Ovary (tissue), 9 donors: ENCODE data around the gene CLTB. TPM values are rescaled to one million over a fixed set of nuclear protein-coding genes. Genes with fewer than 3 reads are reported as not detected.

Source experiments
- DNase-seq, 5 donors: peaks; one replicate each; pipeline ENCODE4 v3.0.0-alpha.2; 2019 to 2020
- H3K27ac ChIP-seq, 2 donors: fragments of 200-600 bp; one replicate each; pipeline versions ENCODE4 v1.5.1 to v1.8.0; 2019 to 2022
- H3K27me3 ChIP-seq: fragments of 200-600 bp; one replicate; pipeline ENCODE4 v1.8.0; 2022
- H3K36me3 ChIP-seq: fragments of 200-600 bp; sonication (generic); one replicate; pipeline ENCODE4 v1.5.1; 2019
- H3K4me1 ChIP-seq: one replicate; pipeline ENCODE4 v1.8.1; 2013; ENCODE audit warnings: mild to moderate bottlenecking, moderate library complexity; ENCODE audit not compliant: insufficient read depth
- H3K4me3 ChIP-seq: fragments of 200-600 bp; sonication (generic); one replicate; pipeline ENCODE4 v1.5.1; 2017
- H3K9me3 ChIP-seq, 2 donors: fragments of 200-600 bp in 1 of 2; sonication (generic) in 1 of 2; one replicate each; pipeline versions ENCODE4 v1.5.1 to v1.8.1; 2013 to 2019; ENCODE audit warnings: mild to moderate bottlenecking in 1 of 2, moderate library complexity in 1 of 2
- CTCF ChIP-seq, 3 donors: fragments of 450-650 bp in 2 of 3; fragments of 200-600 bp in 1 of 3; IDR thresholded peaks; one replicate each; pipeline versions ENCODE4 v1.5.1 to v1.8.0; 2016 to 2022; ENCODE audit warnings: antibody characterized with exemption in 3 of 3, mild to moderate bottlenecking in 1 of 3
- EP300 ChIP-seq: sonication (generic); formaldehyde crosslinking; IDR thresholded peaks from one replicate; pipeline ENCODE4 v1.6.1; 2017; ENCODE audit warnings: antibody characterized with exemption
- POLR2A ChIP-seq: fragments of 450-650 bp; IDR thresholded peaks from one replicate; pipeline ENCODE4 v1.6.1; 2017; ENCODE audit warnings: antibody characterized with exemption, mild to moderate bottlenecking, moderate library complexity
- WGBS, 3 donors: extraction: QIAGEN DNeasy Blood & Tissue Kit in 1 of 3; methylation state at CpG; one replicate each; pipeline versions ENCODE4 v1.1.5 to v1.1.7; 2013 to 2017; 5-methylcytosine and 5-hydroxymethylcytosine counted together
- intact Hi-C, 4 donors: fragments of 100-400 bp; cut with DNase I; formaldehyde crosslinking; loops; one replicate each; pipeline versions ENCODE4 v1.11.0 to v1.15.1; 2022 to 2023
- polyA plus RNA-seq, 2 donors: library from polyadenylated mRNA; stranded (reverse); fragments of 200-250 nt in 1 of 2; fragments of 350-450 nt in 1 of 2; fragmentation: Illumina TruSeq in 1 of 2; extraction: RNeasy Lipid Tissue Mini Kit (QIAGEN cat#74804) in 1 of 2; gene quantifications; one replicate each; pipeline ENCODE4 v1.2.3, GENCODE V29; 2013 to 2014
- total RNA-seq, 7 donors: library from RNA; depleted of rRNA in 2 of 7; stranded (reverse); fragments of >200 nt in 2 of 7; fragmentation: NEBNext Ultra II Directional in 3 of 7; extraction: Animal tissue kit (Norgen Biotek cat#: 25700) in 3 of 7; gene quantifications; one replicate each; pipeline versions ENCODE4 v1.1.0 to v1.2.4, GENCODE V29; 2016 to 2023
- donor health status: DM: no; HTN: no; CAD: no; lungs with moderate emphysema.
- donor health status: DM: no; HTN: no; CAD: no.
- donor health status: Bipolar disorder and iron deficiency.
- donor health status: DM: yes; HTN: yes; CAD: no.
- donor health status: DM: no; HTN: no; CAD: no.
- donor health status: DM: yes; HTN: yes; CAD: no.

Gene CLTB
- total and polyA plus RNA-seq, 9 donors, result 35.9 to 138 (median 112) TPM

GRCh38 chr5:176405656-176406435 is 10.5 kb downstream of the CLTB start:
- no peak overlapping the region for H3K27ac ChIP-seq
- intact Hi-C loops, result no loop called here
- H3K27me3 ChIP-seq, result no peaks in the 10 kb centered on the region
- H3K9me3 ChIP-seq, result no peaks in the 10 kb centered on the region
- TF ChIP-seq EP300 (no peak), POLR2A (no peak), CTCF (IDR thresholded peaks at IDR 0.05) (no peak)
- no peak for DNase-seq
- 85 to 89% (median 87%) methylated on average over 20 of the region's 20 CpGs for WGBS, 3 donors
- H3K36me3 ChIP-seq, result no peaks in the 10 kb centered on the region
- peaks cover 9% of the 10 kb centered on the region for H3K4me1 ChIP-seq
- no peak overlapping the region for H3K4me3 ChIP-seq

- H3K9me3 ChIP-seq, result no peaks in the 10 kb centered on the region
- H3K27me3 ChIP-seq, result no peaks in the 10 kb centered on the region
- no peak for DNase-seq
- H3K4me1 ChIP-seq, result peaks cover 12% of the 10 kb centered on the region
- no peak overlapping the region for H3K4me3 ChIP-seq
- H3K36me3 ChIP-seq, result no peaks in the 10 kb centered on the region
- H3K27ac ChIP-seq, result peak overlapping the region in 1 of 2 donors; percentile 39
- no peak for TF ChIP-seq EP300
- intact Hi-C loops, result no loop called here
- 37 to 64% (median 51%) methylated on average over 22 of the region's 22 CpGs for WGBS, 3 donors
These were observed 14.8 kb downstream of the CLTB start for GRCh38 chr5:176401281-176402205.

GRCh38 chr5:176400382-176401156 is 15.8 kb downstream of the CLTB start:
- Histone ChIP-seq H3K27me3 (no peaks in the 10 kb centered on the region), H3K4me3 (no peak overlapping the region), H3K36me3 (no peaks in the 10 kb centered on the region), H3K27ac (no peak overlapping the region), H3K4me1 (peaks cover 18% of the 10 kb centered on the region), H3K9me3 (no peaks in the 10 kb centered on the region)
- intact Hi-C loops, result no loop called here
- no peak for TF ChIP-seq POLR2A
- TF ChIP-seq EP300, result no peak
- no peak for TF ChIP-seq CTCF (IDR thresholded peaks at IDR 0.05)
- DNase-seq, result no peak
- 76 to 79% (median 77%) methylated on average over 17 of the region's 17 CpGs for WGBS, 3 donors

- peaks cover 25% of the 10 kb centered on the region for H3K4me1 ChIP-seq
- H3K27me3 ChIP-seq, result no peaks in the 10 kb centered on the region
- no peak overlapping the region for H3K27ac ChIP-seq
- peak in 1 of 5 donors; percentile 41 for DNase-seq
- 89% methylated on average over 18 of the region's 18 CpGs for WGBS, 3 donors
- intact Hi-C loops, result no loop called here
- H3K36me3 ChIP-seq, result no peaks in the 10 kb centered on the region
- H3K4me3 ChIP-seq, result no peak overlapping the region
- H3K9me3 ChIP-seq, result no peaks in the 10 kb centered on the region
- TF ChIP-seq EP300 (no peak), POLR2A (no peak), CTCF (IDR thresholded peaks at IDR 0.05) (no peak)
These were observed 18.5 kb downstream of the CLTB start for GRCh38 chr5:176397736-176398420.
